ENCODE results near the gene LYRM9.
"Not testable (repeated sequence)": the region's sequence is repeated elsewhere in the genome, so short reads cannot be mapped to it uniquely, and the experiment has no call there.

The LYRM9 gene

GRCh38 chr17:27892866-27893769 is at the start of gene LYRM9:
Gene LYRM9, minus strand, starts transcription at chr17:27893365. Its CDS starts 10,671 bp downstream, at chr17:27882694.
- peak; percentile 99 for DNase-seq (ENCODE audit: low spot score)

DNA sequence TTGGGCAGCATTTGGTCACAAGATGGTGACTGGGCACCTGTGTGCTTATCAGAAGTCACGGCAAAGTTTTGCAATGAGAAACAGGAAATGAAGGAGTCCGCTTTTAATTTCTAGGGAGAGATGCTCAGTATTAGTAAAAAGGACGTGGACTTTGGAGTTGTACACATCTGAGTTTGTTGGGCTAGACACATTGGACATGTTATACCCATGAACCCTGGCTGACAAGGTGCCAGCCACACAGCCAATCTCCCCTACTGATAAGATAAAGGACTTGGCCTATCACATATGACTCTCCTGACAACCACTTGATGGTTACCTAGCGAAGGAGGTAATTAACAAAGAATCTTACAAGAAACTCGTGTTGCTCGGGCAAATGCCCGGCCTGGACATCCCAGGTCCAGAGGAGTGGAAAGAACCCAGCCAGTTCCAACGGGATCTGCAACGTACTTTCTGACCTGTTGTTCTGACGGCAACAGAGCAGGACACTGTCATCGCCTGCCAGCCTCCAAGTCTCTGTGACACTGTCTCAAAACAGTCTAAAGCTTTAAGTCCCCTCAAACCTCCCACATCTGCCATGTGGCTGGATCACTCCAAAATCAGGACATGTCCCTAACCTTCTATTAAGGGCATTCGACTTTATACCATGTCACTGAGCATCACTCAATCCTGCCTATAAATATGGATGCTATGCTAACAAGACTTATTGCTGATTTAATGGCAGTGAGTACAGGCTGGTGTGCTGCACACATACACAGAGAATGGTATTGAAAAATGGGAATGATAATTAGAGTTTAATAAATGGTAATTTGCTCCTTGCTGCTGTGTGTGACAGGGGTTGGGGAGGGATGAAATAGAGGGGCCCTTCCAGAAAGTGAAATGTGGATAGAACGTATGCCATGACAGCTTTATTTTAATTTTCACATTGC is 47.6 kb upstream of the LYRM9 start:
- DNase-seq (ENCODE audit: low spot score): no peak

DNA sequence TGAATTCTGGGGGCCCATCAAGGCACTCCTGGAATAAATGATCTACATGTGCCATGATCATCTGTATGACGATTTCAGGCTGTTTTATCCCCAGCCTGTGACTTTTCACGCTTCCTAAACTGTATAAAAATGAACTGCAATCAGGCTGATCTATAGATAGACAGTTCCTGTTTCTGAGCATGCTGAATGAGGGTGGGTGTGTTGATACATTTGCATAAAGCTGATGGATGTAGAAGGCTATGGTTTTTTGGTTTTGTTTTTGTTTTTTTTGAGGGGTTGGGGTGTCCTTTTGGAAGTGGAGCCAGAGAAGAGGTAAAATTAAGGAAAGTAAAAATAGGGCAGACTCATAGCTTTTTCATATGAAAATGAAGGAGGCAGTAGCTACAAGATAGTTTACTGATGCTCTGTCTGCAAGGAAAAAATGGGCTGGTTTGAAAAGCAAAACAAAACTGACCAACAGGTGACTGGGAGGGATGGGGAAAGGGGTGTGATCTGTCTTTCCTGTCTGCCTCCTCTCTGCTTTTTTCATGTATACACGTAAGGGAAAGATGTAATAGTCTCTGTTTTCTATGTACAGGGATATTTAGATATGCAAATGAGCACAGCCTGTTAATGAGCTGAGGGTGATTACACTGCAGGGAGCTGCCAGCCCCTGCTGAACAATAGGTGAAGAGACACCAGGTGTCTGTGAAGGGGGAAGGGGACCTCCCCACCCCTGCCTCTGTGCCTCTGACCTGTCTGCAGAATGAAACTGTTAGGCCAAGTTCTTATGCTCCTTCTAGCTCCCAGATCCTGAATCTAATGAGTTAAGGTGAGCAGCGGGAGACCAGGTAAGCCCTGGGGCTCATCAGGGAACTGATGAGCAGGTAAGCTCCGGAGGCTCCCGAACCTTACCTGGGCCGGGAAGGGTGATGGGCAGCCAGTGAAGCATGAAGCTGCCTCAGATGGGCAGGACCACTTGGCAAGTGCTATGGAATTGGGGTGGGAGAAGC is 46.6 kb upstream of the LYRM9 start:
- no peak for DNase-seq (ENCODE audit: low spot score)

DNA sequence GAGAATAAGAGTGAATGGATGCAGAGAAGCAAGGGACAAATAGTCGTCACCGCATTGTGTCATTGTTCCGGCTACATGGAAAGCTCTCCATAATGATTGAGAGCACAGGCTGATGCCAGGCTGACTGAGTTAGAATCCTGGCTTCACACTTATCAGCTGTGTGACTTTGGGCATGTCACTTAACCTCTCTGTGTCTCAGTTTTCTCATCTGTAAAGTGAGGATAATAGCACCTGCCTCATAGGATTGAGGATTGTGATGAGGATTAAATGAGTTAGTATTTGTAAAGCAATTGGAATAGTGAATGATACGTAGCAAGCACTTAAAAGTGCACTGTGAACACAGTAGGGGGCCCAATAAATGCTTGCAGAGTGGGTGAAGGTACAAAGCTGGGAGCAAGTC is 45.7 kb upstream of the LYRM9 start:
- no peak for DNase-seq (ENCODE audit: low spot score)

DNA sequence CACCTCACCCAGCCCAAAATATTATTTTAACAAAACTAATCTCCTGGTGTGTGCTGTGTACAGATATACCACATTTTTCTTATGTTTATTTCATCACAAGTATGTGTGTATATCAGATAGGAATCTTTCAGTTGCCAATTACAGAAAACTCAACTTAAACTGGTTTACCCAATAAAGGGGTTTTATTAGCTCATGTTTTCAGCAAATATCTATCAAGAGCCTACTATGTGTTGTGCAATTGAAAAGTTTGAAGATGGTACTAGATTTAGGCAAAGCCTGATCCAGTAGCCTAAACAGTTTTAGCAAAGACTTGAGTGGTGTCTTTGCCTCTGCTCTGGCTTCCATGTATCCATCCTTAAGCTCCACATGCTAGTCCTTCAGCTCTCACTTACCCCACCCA is 45.1 kb upstream of the LYRM9 start:
- no peak for DNase-seq (ENCODE audit: low spot score)

DNA sequence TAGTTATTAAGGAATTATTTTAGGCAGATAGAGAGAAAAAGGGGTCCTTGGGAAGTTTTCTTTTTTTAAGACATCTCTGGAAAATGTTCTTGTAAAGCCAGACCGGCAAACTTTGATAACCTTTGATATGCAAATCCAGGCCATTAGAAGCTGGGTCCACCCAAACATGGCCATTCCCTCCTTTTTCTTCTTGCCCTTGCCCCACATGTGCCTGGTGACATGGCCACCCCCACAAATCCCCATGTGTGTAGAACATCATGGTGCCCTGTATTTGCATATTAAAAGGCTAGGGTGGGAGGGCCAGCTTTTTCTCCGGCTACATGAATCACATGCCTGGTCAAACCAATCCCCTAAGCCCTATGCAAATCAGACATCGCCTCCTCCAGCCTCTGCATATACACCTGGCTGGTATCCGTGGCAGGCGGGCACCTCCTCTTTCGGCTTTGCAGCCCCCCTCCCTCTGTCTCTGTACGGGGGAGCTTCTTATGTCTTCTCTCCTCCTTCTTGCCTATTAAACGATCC is 43.9 kb upstream of the LYRM9 start:
- DNase-seq (ENCODE audit: low spot score): no peak

DNA sequence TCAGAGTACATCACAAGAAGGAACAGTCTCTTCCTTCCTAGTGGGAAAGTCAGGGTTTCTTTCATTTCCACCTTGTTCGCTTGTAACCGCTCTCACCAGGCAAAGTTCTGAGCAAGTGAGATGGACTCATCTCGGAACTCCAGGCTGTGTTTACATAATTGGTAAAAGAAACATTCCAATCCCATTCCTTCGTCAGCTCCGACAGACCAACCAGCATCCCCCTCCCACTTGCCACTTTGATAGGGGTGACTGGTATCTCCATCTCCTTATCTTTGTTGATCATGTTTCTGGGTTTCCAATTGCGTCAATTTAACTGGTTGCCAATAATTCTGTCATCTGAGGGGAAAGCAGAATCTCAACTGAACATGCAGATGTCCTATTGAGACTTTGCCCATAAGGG is 36.8 kb upstream of the LYRM9 start:
- DNase-seq (ENCODE audit: low spot score): no peak

GRCh38 chr17:27928587-27928986 is 35.4 kb upstream of the LYRM9 start:
- no peak for DNase-seq (ENCODE audit: low spot score)

DNA sequence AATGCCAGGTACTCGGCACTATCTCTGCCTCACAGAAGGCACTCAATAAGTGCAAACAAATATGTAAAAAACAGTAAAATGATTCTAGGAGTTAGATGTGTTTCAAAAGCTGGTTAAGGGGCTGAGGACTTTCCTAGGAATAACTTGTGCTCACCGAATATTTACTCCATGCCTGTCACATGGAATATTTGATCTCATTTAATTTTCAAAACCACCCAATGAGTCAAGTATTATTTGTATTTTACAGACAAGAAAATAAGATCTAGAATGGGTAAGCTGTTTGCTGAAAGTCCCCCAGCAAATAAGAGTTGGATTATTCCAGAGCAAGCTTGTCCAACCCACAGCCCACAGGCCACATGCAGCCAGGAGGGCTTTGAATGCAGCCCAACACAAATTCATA is 34.6 kb upstream of the LYRM9 start:
- DNase-seq (ENCODE audit: low spot score): no peak

GRCh38 chr17:27921599-27921998 is 28.4 kb upstream of the LYRM9 start:
- no peak for DNase-seq (ENCODE audit: low spot score)

GRCh38 chr17:27921077-27921476 is 27.9 kb upstream of the LYRM9 start:
- DNase-seq (ENCODE audit: low spot score): no peak

GRCh38 chr17:27920569-27920968 is 27.4 kb upstream of the LYRM9 start:
- DNase-seq (ENCODE audit: low spot score): no peak

DNA sequence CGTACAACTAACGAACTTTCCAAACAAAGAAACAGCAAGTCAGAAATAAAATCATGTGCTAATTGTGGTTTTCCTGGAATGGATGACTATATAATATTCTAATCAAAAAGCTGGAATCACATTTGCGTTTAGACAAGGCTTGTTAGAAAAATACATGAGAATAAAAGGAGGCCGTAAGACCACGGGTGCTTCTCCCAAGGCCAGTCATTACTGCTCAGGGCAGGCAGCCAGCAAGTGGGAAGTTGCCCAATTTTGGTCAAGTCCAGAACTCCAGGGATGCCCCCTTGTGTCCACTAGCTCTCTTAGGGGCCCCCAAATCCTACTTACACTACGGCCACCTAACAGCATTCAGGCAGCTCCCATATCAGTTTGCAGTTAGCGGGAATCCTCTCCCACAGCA is 25.9 kb upstream of the LYRM9 start:
- no peak for DNase-seq (ENCODE audit: low spot score)

DNA sequence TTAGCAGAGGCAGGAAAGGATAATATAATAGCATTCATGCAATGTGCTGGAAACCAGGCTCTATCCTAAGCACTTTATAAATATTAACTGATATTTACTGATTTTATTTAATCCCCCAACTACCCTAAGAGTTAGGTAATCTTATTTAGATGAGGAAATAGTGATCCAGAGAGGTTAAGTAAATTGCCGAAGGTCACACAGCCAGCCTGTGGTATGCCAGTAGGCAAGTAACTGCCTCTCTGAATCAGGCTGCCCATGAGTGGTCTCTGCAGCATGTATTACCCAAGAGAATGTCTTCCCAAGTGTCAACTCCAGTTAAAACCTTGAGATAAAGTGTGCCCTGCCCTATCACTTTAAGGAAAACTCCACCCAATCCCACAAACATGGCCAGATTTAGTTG is 25.3 kb upstream of the LYRM9 start:
- no peak for DNase-seq (ENCODE audit: low spot score)

GRCh38 chr17:27917000-27917399 is 23.8 kb upstream of the LYRM9 start:
- DNase-seq (ENCODE audit: low spot score): no peak

DNA sequence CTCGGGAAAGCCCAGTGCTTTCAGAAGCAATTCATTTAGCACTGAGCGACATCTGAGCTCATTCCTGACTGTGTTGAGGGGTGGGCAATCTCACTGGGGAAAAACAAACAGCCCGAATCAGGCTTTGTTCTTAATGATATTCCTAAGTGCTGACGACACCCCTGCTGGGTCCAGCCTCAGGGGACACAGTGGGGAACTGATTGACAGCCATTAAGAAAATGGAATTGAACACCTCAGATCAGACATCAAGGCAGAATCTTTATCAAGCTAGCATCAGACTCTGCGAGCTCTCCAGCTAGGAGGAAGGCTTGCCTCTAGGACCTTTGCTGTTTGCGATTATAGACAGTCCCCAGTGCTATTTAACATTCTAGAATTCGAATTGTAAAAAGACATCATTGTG is 22.5 kb upstream of the LYRM9 start:
- DNase-seq (ENCODE audit: low spot score): no peak

DNA sequence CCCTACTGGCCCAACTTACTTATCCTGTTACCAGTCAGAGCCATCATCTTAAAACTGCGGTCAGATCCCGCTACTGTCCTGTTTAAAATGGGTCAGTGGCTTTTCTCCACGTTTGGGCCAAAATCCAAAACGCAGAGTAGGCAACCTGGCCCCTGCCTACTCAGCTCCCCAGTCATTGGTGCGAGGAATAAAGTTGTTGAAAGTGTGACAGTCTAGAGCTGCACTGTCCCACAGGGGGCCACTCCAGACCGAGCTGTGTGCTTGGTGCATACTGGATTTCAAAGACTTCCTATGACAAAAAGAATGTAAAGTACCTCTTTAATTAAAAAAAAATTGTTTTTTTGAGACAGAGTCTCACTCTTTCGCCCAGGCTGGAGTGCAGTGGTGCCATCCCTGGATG is 21.2 kb upstream of the LYRM9 start:
- DNase-seq (ENCODE audit: low spot score): no peak

DNA sequence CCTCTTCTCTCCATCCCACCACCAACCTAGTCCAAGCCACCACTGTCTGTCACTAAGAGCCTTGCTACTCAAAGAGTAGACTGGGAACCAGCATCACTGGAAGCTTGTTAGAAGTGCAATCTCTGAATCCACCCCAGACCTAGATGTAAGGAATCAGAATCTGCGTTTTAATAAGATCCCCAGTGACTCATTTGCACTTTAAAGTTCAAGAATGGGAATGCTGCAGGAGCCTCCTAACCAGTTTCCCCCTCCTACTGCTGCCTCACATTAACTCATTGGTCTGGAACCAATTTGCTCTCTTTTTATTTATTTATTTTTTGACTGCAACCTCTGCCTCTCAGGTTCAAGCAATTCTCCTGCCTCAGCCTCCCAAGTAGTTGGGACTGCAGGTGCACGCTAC is 19.8 kb upstream of the LYRM9 start:
- no peak for DNase-seq (ENCODE audit: low spot score)

DNA sequence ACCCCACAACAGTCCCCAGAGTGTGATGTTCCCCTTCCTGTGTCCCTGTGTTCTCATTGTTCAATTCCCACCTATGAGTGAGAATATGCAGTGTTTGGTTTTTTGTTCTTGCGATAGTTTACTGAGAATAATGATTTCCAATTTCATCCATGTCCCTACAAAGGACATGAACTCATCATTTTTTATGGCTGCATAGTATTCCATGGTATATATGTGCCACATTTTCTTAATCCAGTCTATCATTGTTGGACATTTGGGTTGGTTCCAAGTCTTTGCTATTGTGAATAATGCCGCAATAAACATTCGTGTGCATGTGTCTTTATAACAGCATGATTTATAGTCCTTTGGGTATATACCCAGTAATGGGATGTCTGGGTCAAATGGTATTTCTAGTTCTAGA is 19.1 kb upstream of the LYRM9 start:
- not testable (repeated sequence) for DNase-seq (ENCODE audit: low spot score)

- DNase-seq (ENCODE audit: low spot score): no peak
Measured at GRCh38 chr17:27907976-27908558, 14.9 kb upstream of the LYRM9 start.

- no peak for DNase-seq (ENCODE audit: low spot score)
Measured at GRCh38 chr17:27906623-27907022, 13.5 kb upstream of the LYRM9 start.
